Measurements from ENCODE around the gene ARSK. TPM values are rescaled to one million over a fixed set of nuclear protein-coding genes. Genes with fewer than 3 reads are reported as not detected.
A peak's percentile ranks its signal among the peaks of the same experiment; 100 is the strongest.

Gene ARSK
- total and polyA plus RNA-seq, 2 of the 13 experiments (the other 11 are each of a cell fraction or from before 2014, with no cell fraction given) = 7.9 TPM

- TF ChIP-seq POGK (CRISPR knock-in tag; conservative IDR thresholded peaks at IDR 0.05) (no peak), ZNF720 (CRISPR knock-in tag; IDR thresholded peaks at IDR 0.05) (no peak), KDM3A (CRISPR knock-in tag; IDR thresholded peaks at IDR 0.05; ENCODE audit: low read depth) (peak; percentile 96; the same call in 1 of the 2 replicates), ZNF562 (CRISPR knock-in tag; IDR thresholded peaks at IDR 0.05; ENCODE audit: borderline replicate concordance) (no peak), SIN3B (IDR thresholded peaks at IDR 0.05; ENCODE audit: low read length) (no peak), ATRX (CRISPR knock-in tag; IDR thresholded peaks at IDR 0.05; ENCODE audit: borderline replicate concordance) (no peak), ZNF337 (CRISPR knock-in tag; IDR thresholded peaks at IDR 0.05; ENCODE audit: borderline replicate concordance, low read depth) (peak; percentile 74; the same call in 1 of the 2 replicates), TEAD3 (CRISPR knock-in tag; optimal IDR thresholded peaks at IDR 0.05; ENCODE audit: borderline replicate concordance) (peak; percentile 85), GZF1 (CRISPR knock-in tag; IDR thresholded peaks at IDR 0.05) (no peak), REST (IDR thresholded peaks at IDR 0.05; ENCODE audit: borderline replicate concordance in 1 of 2, low read depth in 1 of 2, low read length in 2 of 2) (peak in 1 of 2 experiments; percentile 42; a peak in 1 of 4 replicates), HOXA7 (CRISPR knock-in tag; IDR thresholded peaks at IDR 0.05) (no peak), GFI1 (CRISPR knock-in tag; IDR thresholded peaks at IDR 0.05; ENCODE audit: borderline replicate concordance) (peak; percentile 73; the same call in 1 of the 2 replicates), ATAD3A (CRISPR knock-in tag; IDR thresholded peaks at IDR 0.05) (no peak), RFX3 (CRISPR knock-in tag; IDR thresholded peaks at IDR 0.05) (no peak), YEATS4 (CRISPR knock-in tag; IDR thresholded peaks at IDR 0.05; ENCODE audit: borderline replicate concordance) (peak; percentile 87), ZNF598 (CRISPR knock-in tag; IDR thresholded peaks at IDR 0.05; ENCODE audit: borderline replicate concordance) (peak; percentile 88; the same call in 1 of the 2 replicates), ZNF616 (CRISPR knock-in tag; IDR thresholded peaks at IDR 0.05; ENCODE audit: low read depth) (0 out of 2 replicates have a peak, but pooled peaks have one; percentile 49), NCOA1 (CRISPR knock-in tag; IDR thresholded peaks at IDR 0.05) (no peak), ZNF121 (CRISPR knock-in tag; IDR thresholded peaks at IDR 0.05) (peak; percentile 52; the same call in 1 of the 2 replicates), NFE2L1 (CRISPR knock-in tag; IDR thresholded peaks at IDR 0.05; ENCODE audit: borderline replicate concordance) (no peak), CHD4 (IDR thresholded peaks at IDR 0.05; ENCODE audit: borderline replicate concordance, low read length) (no peak), ZKSCAN8 (CRISPR knock-in tag; IDR thresholded peaks at IDR 0.05; ENCODE audit: borderline replicate concordance) (peak; percentile 68; the same call in 1 of the 2 replicates), ZNF446 (CRISPR knock-in tag; IDR thresholded peaks at IDR 0.05) (0 out of 2 replicates have a peak, but pooled peaks have one; percentile 34), ZFAT (CRISPR knock-in tag; conservative IDR thresholded peaks at IDR 0.05) (no peak), HNF4A (CRISPR knock-in tag; IDR thresholded peaks at IDR 0.05) (0 out of 2 replicates have a peak, but pooled peaks have one; percentile 24), ZFP37 (CRISPR knock-in tag; IDR thresholded peaks at IDR 0.05; ENCODE audit: borderline replicate concordance) (0 out of 2 replicates have a peak, but pooled peaks have one; percentile 53)
Observed at GRCh38 chr5:95646569-95647431, 91.9 kb downstream of the ARSK start, which contains the start of gene RFESD (continued).

Measured in HepG2 (cell line).